CD4-positive, alpha-beta T cell treated with Interleukin-1 beta for 1 hour (primary cell): ENCODE data around the gene CBR1.
A peak's percentile ranks its signal among the peaks of the same experiment; 100 is the strongest.

Source experiments
- DNase-seq, 2 donors: peaks; one replicate each; pipeline ENCODE4 v3.0.0-alpha.2; 2020 to 2022

CBR1 gene

DNA sequence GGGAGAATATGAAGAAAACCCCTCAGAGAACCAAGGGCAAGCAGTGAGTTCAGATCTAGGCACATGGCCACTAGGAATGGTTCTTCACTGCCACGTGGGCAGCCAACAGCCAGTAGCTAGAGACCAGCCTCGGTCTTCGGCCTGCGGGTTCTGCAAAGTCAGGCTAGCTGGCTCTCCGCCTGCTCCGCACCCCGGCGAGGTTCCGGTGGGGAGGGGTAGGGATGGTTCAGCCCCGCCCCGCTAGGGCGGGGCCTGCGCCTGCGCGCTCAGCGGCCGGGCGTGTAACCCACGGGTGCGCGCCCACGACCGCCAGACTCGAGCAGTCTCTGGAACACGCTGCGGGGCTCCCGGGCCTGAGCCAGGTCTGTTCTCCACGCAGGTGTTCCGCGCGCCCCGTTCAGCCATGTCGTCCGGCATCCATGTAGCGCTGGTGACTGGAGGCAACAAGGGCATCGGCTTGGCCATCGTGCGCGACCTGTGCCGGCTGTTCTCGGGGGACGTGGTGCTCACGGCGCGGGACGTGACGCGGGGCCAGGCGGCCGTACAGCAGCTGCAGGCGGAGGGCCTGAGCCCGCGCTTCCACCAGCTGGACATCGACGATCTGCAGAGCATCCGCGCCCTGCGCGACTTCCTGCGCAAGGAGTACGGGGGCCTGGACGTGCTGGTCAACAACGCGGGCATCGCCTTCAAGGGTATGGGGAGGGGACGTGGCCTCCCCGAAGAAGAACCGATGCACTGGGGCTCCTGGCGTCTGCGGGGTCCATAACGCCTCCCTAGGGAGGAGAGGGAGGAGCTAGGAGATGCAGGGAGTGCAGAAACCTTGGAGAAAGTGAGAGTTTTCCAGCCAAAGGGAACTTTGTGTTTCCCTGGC lies at the start of gene CBR1:
TSS of gene CBR1 (plus strand) at position 312 of the 871 bp plus-strand sequence. CDS start at position 404, 92 bp downstream.
- peak; percentile 92 for DNase-seq

GRCh38 chr21:36021251-36021837 lies 48.5 kb upstream of the CBR1 start:
- DNase-seq = no peak

GRCh38 chr21:36022427-36023091 lies 47.3 kb upstream of the CBR1 start:
- DNase-seq = no peak

- no peak for DNase-seq
These were observed 46.7 kb upstream of the CBR1 start for GRCh38 chr21:36023092-36023480.

- no peak for DNase-seq
These were observed 45.0 kb upstream of the CBR1 start for GRCh38 chr21:36024782-36025181.

DNA sequence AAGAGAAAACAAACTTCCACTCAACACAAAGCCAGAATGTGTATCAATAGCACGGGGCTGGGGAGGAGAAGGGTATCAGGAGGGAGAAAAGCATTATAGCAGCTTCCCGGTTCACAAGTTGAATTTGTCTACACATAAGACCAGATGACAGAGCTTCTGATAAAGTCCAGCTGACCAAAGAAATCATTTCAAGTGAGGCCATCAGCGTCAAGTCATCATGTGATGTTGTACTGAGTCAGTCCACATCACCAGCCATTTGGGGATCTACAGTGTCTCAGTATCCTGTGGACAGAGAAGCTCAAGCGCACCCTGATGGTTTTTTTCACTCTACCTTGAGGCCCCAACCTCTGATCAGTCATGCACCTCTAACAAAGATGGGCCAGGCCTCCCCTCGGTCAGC lies 42.5 kb upstream of the CBR1 start:
- no peak for DNase-seq

DNA sequence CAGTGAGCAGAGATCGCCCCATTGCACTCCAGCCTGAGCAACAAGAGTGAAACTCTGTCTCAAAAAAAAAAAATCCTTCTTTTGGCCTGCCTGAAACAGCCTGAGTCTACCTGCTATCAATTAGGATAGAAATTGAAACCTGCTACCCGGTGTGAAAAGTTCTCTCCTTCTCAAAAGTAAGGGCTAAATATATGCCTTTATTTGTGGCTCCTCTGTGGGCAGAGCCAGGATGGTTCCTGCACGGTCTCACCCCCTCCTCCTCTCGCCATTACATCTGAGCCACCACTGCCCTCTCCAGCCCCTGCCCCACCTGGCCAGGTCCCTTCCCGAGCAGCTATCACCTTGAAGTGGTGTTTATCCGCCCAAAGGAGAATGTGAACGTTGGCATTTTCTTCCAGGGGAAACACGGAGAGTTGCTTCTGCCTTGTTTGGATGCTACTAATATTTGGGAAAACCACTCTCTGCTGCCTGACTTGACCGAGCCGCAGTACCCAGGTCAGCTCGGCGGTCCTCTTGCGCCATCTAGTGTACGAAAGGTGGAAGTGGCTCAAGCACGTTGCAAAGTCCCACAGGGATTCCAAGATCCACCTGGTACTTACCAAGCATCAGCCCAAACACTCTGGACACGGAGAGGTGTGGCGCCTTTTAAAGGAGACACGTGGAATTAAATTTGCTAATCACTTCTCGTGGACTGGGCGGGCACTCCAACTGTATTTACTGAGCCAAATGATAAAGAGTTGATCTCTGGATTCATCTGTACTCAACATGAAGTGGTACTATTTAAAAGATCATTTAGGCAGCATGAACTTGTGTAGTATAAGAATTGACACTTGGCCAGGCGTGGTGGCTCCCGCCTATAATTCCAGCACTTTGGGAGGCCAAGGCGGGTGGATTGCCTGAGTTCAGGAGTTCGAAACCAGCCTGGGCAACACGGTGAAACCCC lies 41.4 kb upstream of the CBR1 start:
- DNase-seq = peak; percentile 65 to 71

- no peak for DNase-seq
These were observed 40.5 kb upstream of the CBR1 start for GRCh38 chr21:36029309-36029708.

DNA sequence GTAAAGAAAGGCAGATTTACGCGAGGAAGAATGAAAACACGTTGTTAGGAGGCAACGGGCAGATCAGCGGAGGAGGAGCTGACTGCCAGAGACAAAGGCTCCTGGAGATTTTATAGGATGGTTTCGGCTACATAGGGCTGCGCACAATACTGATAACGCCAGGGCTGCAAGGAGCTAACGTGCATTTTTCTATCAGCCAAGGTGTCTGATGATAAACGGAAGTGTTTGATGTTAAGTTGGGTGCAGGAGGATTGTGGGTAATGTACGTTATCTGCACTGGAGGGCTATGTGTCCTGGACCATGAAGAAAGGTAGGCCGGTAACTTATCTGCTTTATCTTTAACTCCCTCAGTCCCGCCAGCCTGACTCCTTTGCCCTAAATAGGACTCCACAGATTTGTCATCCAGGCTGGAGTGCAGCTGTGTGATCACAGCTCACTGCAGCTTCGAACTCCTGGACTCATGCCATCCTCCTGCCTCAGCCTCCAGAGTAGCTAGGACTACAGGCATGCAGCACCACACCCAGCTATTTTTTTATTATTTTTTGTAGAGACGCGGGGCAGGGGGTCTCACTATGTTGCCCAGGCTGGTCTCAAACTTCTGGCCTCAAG lies 39.1 kb upstream of the CBR1 start:
- DNase-seq = no peak

- no peak for DNase-seq
These were observed 37.0 kb upstream of the CBR1 start for GRCh38 chr21:36032647-36033406.

GRCh38 chr21:36034211-36034913 lies 35.5 kb upstream of the CBR1 start:
- DNase-seq = no peak

DNA sequence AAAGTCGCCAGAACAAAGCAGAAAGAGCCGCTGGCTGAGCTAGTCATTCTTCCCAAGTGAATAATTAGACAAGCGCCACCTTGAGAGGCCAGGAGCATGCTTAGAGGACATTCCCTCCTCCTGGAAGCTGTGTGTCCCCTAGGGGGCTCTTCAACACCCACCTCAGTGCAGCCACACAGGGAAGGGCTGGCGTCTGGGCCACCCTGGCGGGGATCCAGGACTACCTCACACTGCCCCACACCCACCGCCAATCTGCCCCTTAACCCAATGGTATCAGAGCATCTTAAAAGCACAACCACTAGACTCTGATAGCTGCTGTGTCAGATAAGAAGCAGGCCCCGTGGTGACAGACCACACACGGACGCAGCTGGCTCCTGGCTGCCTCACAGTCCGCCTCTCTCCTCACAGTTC lies 34.4 kb upstream of the CBR1 start:
- no peak for DNase-seq

- no peak for DNase-seq
These were observed 30.9 kb upstream of the CBR1 start for GRCh38 chr21:36038701-36039497.

- no peak for DNase-seq
These were observed 30.0 kb upstream of the CBR1 start for GRCh38 chr21:36039861-36040260.

DNA sequence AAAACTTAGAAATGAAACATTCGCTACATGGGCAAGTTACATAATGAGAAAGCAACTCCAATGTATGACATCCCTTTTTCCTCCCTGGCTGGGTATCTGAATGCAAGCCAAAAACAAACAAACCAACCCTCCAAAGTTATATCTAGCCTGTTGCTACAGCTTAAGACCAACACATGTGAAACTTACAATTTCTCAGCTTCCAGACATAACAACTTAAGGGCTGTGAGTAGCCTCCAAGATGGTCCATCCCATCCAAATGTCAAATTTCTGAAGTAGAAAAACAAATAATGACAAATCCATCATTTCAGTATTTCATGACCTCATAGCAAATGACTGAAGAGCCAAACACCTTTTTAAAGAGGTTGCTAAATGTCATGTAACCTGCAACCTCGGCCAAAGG lies 29.4 kb upstream of the CBR1 start:
- DNase-seq = no peak

DNA sequence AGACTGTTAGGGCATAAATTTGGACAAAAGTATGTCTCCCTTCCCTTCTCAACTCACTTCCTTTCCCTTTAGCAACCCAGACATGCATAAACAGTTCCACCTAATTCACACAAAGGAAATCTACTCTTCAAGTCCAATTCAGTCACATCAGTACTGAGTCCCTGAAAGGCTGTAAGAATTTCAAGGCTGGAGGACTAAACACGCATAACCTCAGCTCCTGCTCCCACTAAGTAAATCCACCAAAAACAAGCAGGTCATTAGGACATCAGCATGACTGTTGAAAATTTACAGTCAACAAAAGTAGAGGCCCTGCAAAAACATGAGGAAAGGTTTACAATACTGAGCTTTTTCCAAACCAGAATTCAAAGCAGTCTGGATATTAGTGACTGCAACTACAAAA lies 27.9 kb upstream of the CBR1 start:
- no peak for DNase-seq

DNA sequence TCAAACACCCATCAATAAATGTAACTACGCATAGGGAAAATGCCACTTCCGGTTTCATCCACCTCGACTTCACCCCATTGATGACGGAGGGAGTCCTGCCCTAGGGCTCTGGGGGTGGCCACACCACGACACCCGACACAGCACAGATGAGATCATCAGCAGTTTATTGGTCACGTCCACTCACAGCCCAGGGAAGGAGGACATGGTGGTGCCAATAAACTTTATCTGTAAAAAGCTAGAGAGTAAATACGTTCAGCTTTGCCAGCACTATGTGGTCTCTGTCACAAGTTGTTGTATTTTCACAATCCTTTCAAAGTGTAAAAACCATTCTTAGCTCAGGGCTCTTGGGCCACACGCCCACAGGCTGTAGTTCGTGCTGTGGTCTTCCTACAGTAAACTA lies 25.8 kb upstream of the CBR1 start:
- DNase-seq = no peak

GRCh38 chr21:36045993-36046392 lies 23.8 kb upstream of the CBR1 start:
- DNase-seq = no peak

GRCh38 chr21:36047139-36047538 lies 22.7 kb upstream of the CBR1 start:
- no peak for DNase-seq

DNA sequence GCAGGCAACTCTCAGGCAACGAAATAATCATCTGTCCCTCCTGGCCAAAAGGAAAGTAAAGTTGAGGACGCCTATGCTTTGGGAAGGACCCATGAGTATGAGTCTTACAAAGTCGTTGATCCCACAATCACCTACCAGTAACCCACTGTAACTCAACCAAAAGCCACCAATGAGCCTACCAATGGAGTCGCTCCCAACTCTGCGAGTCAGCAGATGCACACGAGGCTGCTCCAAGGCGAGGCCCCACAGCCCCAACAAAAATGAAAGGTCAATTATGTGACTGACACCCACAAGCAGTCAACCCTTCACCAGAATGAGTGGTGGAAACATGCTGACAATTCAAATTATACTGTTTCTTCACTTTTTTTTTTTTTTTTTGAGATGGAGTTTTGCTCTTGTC lies 21.5 kb upstream of the CBR1 start:
- no peak for DNase-seq
